WTC11 (cell line): ENCODE data around the gene SIRT2. TPM values are rescaled to one million over a fixed set of nuclear protein-coding genes. Genes with fewer than 3 reads are reported as not detected.

Experiments used
- ATAC-seq: fragments of 200-7000 bp; cut with Tn5 transposase; 2 replicates; pipeline ENCODE4 v1.10.0; 2021; ENCODE audit warnings: mild to moderate bottlenecking, moderate library complexity
- CTCF ChIA-PET: fragments of 300-600 bp; sonication (Branson Sonifier 250); formaldehyde crosslinking; loops from one replicate; lab custom pipeline; 2021; ENCODE audit warnings: antibody characterized with exemption; lab: Charles Lee
- POLR2A ChIA-PET: fragments of 350-600 bp; sonication (Branson Sonifier 250); formaldehyde crosslinking; loops from one replicate; lab custom pipeline; 2021; ENCODE audit warnings: antibody characterized with exemption; lab: Charles Lee
- DNase-seq: peaks from one replicate; pipeline ENCODE4 v3.0.0; 2021; ENCODE audit warnings: low spot score
- H3K27ac Mint-ChIP-seq: 2 replicates; pipeline ENCODE4 v1.8.0; 2021; ENCODE audit warnings: mixed read lengths
- H3K27me3 Mint-ChIP-seq: 2 replicates; pipeline ENCODE4 v1.8.0; 2021; ENCODE audit warnings: low read depth, mild to moderate bottlenecking, moderate library complexity, mixed read lengths
- H3K36me3 Mint-ChIP-seq: 2 replicates; pipeline ENCODE4 v1.8.0; 2021; ENCODE audit warnings: mixed read lengths
- H3K4me1 Mint-ChIP-seq: 2 replicates; pipeline ENCODE4 v1.8.0; 2022; ENCODE audit warnings: mixed read lengths
- H3K4me3 Mint-ChIP-seq: 2 replicates; pipeline ENCODE4 v1.8.0; 2021; ENCODE audit warnings: mild to moderate bottlenecking, moderate library complexity, mixed read lengths
- H3K9me3 Mint-ChIP-seq: 2 replicates; pipeline ENCODE4 v1.8.0; 2021; ENCODE audit warnings: mixed read lengths
- ATF6 ChIP-seq: sonication (generic); formaldehyde crosslinking; IDR thresholded peaks from 2 replicates; pipeline ENCODE4 v1.8.1; 2023; ENCODE audit warnings: mild to moderate bottlenecking, missing genetic modification reagents
- CBFB ChIP-seq: sonication (generic); formaldehyde crosslinking; IDR thresholded peaks from 2 replicates; pipeline ENCODE4 v1.8.1; 2022; ENCODE audit warnings: mild to moderate bottlenecking, low read depth, missing genetic modification reagents
- CREM ChIP-seq: sonication (generic); formaldehyde crosslinking; IDR thresholded peaks from 2 replicates; pipeline ENCODE4 v1.8.1; 2022; ENCODE audit warnings: mild to moderate bottlenecking, missing genetic modification reagents, moderate library complexity
- E2F1 ChIP-seq: sonication (generic); formaldehyde crosslinking; IDR thresholded peaks from 2 replicates; pipeline ENCODE4 v1.8.0; 2022; ENCODE audit warnings: mild to moderate bottlenecking, missing genetic modification reagents
- E2F5 ChIP-seq: sonication (generic); formaldehyde crosslinking; IDR thresholded peaks from 2 replicates; pipeline ENCODE4 v1.8.1; 2022; ENCODE audit warnings: mild to moderate bottlenecking, moderate library complexity, missing genetic modification reagents
- JAZF1 ChIP-seq: fragments of 250-450 bp; sonication (Bioruptor Pico); IDR thresholded peaks from 2 replicates; pipeline ENCODE4 v1.9.0; 2021; ENCODE audit warnings: moderate library complexity, mild to moderate bottlenecking, inconsistent platforms
- RORB ChIP-seq: fragments of 250-450 bp; sonication (Bioruptor Pico); IDR thresholded peaks from 2 replicates; pipeline ENCODE4 v1.9.0; 2021; ENCODE audit warnings: mild to moderate bottlenecking
- TEAD1 ChIP-seq: sonication (generic); formaldehyde crosslinking; IDR thresholded peaks from 2 replicates; pipeline ENCODE4 v1.8.0; 2022; ENCODE audit warnings: mild to moderate bottlenecking, missing genetic modification reagents
- TP53 ChIP-seq: sonication (generic); formaldehyde crosslinking; IDR thresholded peaks from 2 replicates; pipeline ENCODE4 v1.8.1; 2023; ENCODE audit warnings: mild to moderate bottlenecking, missing genetic modification reagents
- USF2 ChIP-seq: sonication (generic); formaldehyde crosslinking; IDR thresholded peaks from 2 replicates; pipeline ENCODE4 v1.8.1; 2023; ENCODE audit warnings: mild to moderate bottlenecking, missing genetic modification reagents, moderate library complexity
- ZNF121 ChIP-seq: sonication (generic); formaldehyde crosslinking; IDR thresholded peaks from 2 replicates; pipeline ENCODE4 v1.8.0; 2023; ENCODE audit warnings: missing genetic modification reagents
- ZNF281 ChIP-seq: sonication (generic); formaldehyde crosslinking; IDR thresholded peaks from 2 replicates; pipeline ENCODE4 v1.8.0; 2023; ENCODE audit warnings: mild to moderate bottlenecking, missing genetic modification reagents
- total RNA-seq: library from RNA; stranded (reverse); gene quantifications from 3 replicates; pipeline ENCODE4 v1.2.3, GENCODE V29; 2021

SIRT2 gene
- total RNA-seq, 1 experiment from 2014 or later: 9.5 TPM

GRCh38 chr19:38842439-38843174 is 56.8 kb downstream of the SIRT2 start:
- peak overlapping the region; percentile 40; the same call in 1 of the 2 replicates for H3K27ac Mint-ChIP-seq
- H3K4me1 Mint-ChIP-seq: peaks cover 11% of the 10 kb centered on the region
- ATAC-seq (no peak), DNase-seq (no peak)
- no peaks in the 10 kb centered on the region for H3K27me3 Mint-ChIP-seq
- no peak for TF ChIP-seq E2F5
- TF ChIP-seq JAZF1 (CRISPR knock-in tag): no peak
- no peak for TF ChIP-seq RORB (CRISPR knock-in tag)
- no peak for TF ChIP-seq ZNF121 (CRISPR knock-in tag)
- no peak for TF ChIP-seq TEAD1
- no peaks in the 10 kb centered on the region for H3K9me3 Mint-ChIP-seq
- peaks cover 95% of the 10 kb centered on the region for H3K36me3 Mint-ChIP-seq
- POLR2A ChIA-PET: interaction anchor here (0.6 to 0.9 kb wide), 2 partner anchors 9 kb away, joined by 3 to 5 read pairs; no protein-coding TSS in a partner anchor
- no peak overlapping the region for H3K4me3 Mint-ChIP-seq
- CTCF ChIA-PET: no interaction called here

- no peak for DNase-seq
- peaks cover 95% of the 10 kb centered on the region for H3K36me3 Mint-ChIP-seq
Observed at GRCh38 chr19:38841787-38842438, 57.5 kb downstream of the SIRT2 start.

More at GRCh38 chr19:38841787-38842438, 57.5 kb downstream of the SIRT2 start:
- CTCF ChIA-PET: no interaction called here
- Mint-ChIP-seq H3K4me1 (peaks cover 9% of the 10 kb centered on the region; the same call in 1 of the 2 replicates), H3K27ac (peak overlapping the region; percentile 40), H3K9me3 (no peaks in the 10 kb centered on the region)
- POLR2A ChIA-PET: interaction anchor here (0.9 kb wide), 1 partner anchor 10 kb away, joined by 5 read pairs; no protein-coding TSS in a partner anchor
- ATAC-seq: no peak
- TF ChIP-seq USF2 (CRISPR knock-in tag) (no peak), CBFB (CRISPR knock-in tag) (no peak), E2F1 (CRISPR knock-in tag) (no peak), ATF6 (no peak), TP53 (CRISPR knock-in tag) (no peak), ZNF281 (CRISPR knock-in tag) (no peak), CREM (CRISPR knock-in tag) (no peak)
- TF ChIP-seq, all 79 proteins: peak for 0
- no peaks in the 10 kb centered on the region for H3K27me3 Mint-ChIP-seq
- H3K4me3 Mint-ChIP-seq: no peak overlapping the region
